Karpas-422 (cell line): Measurements from ENCODE around the gene ALDH1B1. TPM values are rescaled to one million over a fixed set of nuclear protein-coding genes. Genes with fewer than 3 reads are reported as not detected.

ENCODE experiments used
- DNase-seq: peaks from one replicate; pipeline ENCODE4 v3.0.0-alpha.2; 2015
- H2AFZ ChIP-seq: fragments of 200-600 bp; sonication (generic); 2 replicates; pipeline ENCODE4 v1.6.1; 2014; ENCODE audit warnings: antibody characterized with exemption, low read length, mixed read lengths
- H3K27ac ChIP-seq: fragments of 200-600 bp; sonication (generic); 2 replicates; pipeline ENCODE4 v1.5.1; 2014; ENCODE audit warnings: mild to moderate bottlenecking, low read length, moderate library complexity
- H3K27me3 ChIP-seq: fragments of 200-600 bp; sonication (generic); 2 replicates; pipeline ENCODE4 v1.6.1; 2014; ENCODE audit warnings: low read length, mixed read lengths
- H3K36me3 ChIP-seq: fragments of 200-600 bp; sonication (generic); 2 replicates; pipeline ENCODE4 v1.6.1; 2014; ENCODE audit warnings: low read length, mixed read lengths; ENCODE audit not compliant: insufficient read depth
- H3K4me1 ChIP-seq: fragments of 200-600 bp; sonication (generic); 2 replicates; pipeline ENCODE4 v1.6.1; 2014; ENCODE audit warnings: mild to moderate bottlenecking, low read length, mixed read lengths
- H3K4me2 ChIP-seq: fragments of 200-600 bp; sonication (generic); 2 replicates; pipeline ENCODE4 v1.6.1; 2014; ENCODE audit warnings: low read length, low read depth, mild to moderate bottlenecking; ENCODE audit not compliant: poor library complexity, severe bottlenecking
- H3K4me3 ChIP-seq: fragments of 200-600 bp; sonication (generic); 2 replicates; pipeline ENCODE4 v1.5.1; 2014; ENCODE audit warnings: mild to moderate bottlenecking, antibody characterized with exemption, low read length, mixed read lengths
- H3K79me2 ChIP-seq: fragments of 200-600 bp; sonication (generic); 2 replicates; pipeline ENCODE4 v1.6.1; 2014; ENCODE audit warnings: mild to moderate bottlenecking, low read length, mixed read lengths
- H3K9ac ChIP-seq: fragments of 200-600 bp; sonication (generic); 2 replicates; pipeline ENCODE4 v1.6.0; 2014; ENCODE audit warnings: low read length
- H3K9me2 ChIP-seq: fragments of 200-600 bp; sonication (generic), shearing (Covaris generic); replicated peaks from 2 replicates; pipeline ENCODE4 v1.6.0; 2014; ENCODE audit warnings: mild to moderate bottlenecking, low read length, moderate library complexity; ENCODE audit not compliant: insufficient read depth
- H3K9me3 ChIP-seq: fragments of 300-700, 200-600 bp; sonication (generic); 2 replicates; pipeline ENCODE4 v1.6.1; 2014; ENCODE audit warnings: low read length, mixed read lengths
- H4K20me1 ChIP-seq: fragments of 200-600 bp; sonication (generic); 2 replicates; pipeline ENCODE4 v1.6.1; 2014; ENCODE audit warnings: mild to moderate bottlenecking, antibody characterized with exemption, low read length, low read depth; ENCODE audit not compliant: insufficient read depth
- total RNA-seq: library from RNA; depleted of rRNA; stranded (reverse); fragments of >200 nt; shearing (Covaris generic); gene quantifications from 2 replicates; pipeline ENCODE4 v1.2.3, GENCODE V29; 2014; ENCODE audit warnings: low replicate concordance

Gene ALDH1B1
- total RNA-seq, 1 experiment from 2014 or later = 10.3 TPM

DNA sequence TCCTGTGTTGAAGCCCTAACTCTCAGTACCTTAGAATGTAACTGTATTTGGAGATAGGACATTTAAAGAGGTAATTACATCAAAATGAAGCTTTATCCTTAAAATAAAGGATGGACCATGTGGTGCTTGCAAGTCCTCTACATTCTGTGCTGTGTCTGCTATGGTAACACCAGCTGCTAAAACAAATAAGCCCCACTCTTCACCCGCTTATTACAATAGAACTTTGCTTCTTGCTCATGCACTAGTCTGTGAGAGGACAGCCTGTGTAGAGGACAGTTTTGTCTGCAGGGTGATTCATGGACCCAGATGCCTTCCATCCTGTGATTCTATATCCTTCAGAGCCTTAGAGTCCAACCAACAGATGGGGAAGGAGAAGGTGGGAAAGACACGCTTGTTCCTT is 44.2 kb downstream of the ALDH1B1 start:
- H3K27ac ChIP-seq = no peak overlapping the region
- DNase-seq = no peak
- no peaks in the 10 kb centered on the region for H4K20me1 ChIP-seq
- H3K9ac ChIP-seq = no peak overlapping the region
- no peak overlapping the region for H3K4me2 ChIP-seq
- no peaks in the 10 kb centered on the region for H3K9me2 ChIP-seq
- no peaks in the 10 kb centered on the region for H3K27me3 ChIP-seq
- no peaks in the 10 kb centered on the region for H3K36me3 ChIP-seq
- no peaks in the 10 kb centered on the region for H3K79me2 ChIP-seq
- peaks cover 15% of the 10 kb centered on the region for H3K4me1 ChIP-seq
- no peak overlapping the region for H3K4me3 ChIP-seq
- H2AFZ ChIP-seq = no peak overlapping the region
- no peaks in the 10 kb centered on the region for H3K9me3 ChIP-seq

DNA sequence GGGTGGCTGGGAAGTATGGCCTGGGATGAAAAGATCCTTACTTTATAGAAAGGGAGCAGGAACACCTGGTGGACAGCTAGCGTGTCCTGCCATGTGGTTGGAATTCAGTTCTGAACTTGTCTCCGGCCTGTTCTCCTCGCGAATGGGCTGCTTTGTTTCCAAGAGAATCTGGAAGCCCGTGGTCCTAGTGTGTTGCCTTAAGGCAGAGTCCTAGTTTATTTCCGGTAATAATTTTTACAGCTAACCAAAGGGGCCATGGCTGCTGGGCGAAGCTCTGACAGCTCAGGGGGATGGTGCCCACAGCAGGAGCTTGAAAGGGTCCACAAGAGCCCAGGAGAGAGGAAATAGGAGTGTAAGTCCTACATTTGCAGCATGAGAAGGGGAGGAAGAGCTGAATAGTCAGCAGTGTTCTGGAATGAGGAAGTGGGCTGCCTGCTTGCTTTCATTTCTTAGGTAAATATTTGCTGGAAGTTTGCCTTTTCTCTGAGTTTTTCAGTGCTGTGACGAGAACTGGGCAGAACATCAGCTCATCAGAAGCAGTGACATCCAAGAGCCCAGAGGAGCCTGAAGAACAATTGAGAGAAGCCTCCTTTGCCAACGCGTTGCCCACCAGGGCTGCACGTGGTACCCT is 44.8 kb downstream of the ALDH1B1 start:
- Histone ChIP-seq H3K9me2 (no peaks in the 10 kb centered on the region), H3K4me1 (peaks cover 15% of the 10 kb centered on the region), H4K20me1 (no peaks in the 10 kb centered on the region), H3K27ac (no peak overlapping the region), H3K9ac (no peak overlapping the region), H3K79me2 (no peaks in the 10 kb centered on the region), H3K4me3 (no peak overlapping the region), H2AFZ (no peak overlapping the region), H3K4me2 (no peak overlapping the region), H3K27me3 (no peaks in the 10 kb centered on the region), H3K9me3 (no peaks in the 10 kb centered on the region), H3K36me3 (no peaks in the 10 kb centered on the region)
- no peak for DNase-seq

DNA sequence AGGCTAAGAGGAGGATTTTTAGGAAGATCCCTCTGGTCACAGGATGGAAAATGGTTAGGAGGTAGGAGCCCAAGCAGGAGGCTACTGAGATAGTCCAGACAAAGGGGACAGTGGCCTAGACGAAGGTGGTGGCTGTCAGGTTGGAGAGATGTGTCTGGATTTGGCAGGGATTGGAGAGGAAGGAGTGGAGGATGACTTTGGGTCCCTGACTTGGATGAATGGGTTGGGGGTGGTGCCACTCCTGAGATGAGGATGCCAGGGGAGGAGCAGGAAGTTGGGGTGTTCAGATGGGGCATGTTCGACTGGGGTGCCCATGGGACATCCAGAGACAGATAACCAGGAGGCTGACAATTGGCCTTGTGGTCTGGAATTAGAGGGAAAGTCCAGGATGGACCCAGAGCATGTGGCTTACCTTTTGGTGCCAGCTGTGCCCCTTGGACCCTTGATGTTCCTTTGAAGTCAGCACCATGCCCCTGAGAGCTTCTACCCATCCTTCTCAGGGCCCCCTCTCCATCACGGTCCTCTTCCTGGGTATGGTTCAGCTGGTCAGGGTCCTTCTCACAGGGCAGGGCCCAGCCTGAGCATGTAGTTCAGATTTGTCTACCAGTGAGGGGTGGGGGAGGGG is 46.9 kb downstream of the ALDH1B1 start:
- Histone ChIP-seq H3K4me2 (no peak overlapping the region), H3K79me2 (no peaks in the 10 kb centered on the region), H3K27me3 (no peaks in the 10 kb centered on the region), H3K9me3 (no peaks in the 10 kb centered on the region), H4K20me1 (no peaks in the 10 kb centered on the region), H3K27ac (no peak overlapping the region), H3K9ac (no peak overlapping the region), H3K4me1 (peaks cover 7% of the 10 kb centered on the region), H3K4me3 (no peak overlapping the region), H2AFZ (no peak overlapping the region), H3K36me3 (no peaks in the 10 kb centered on the region), H3K9me2 (no peaks in the 10 kb centered on the region)
- DNase-seq = no peak

- H2AFZ ChIP-seq = no peak overlapping the region
- DNase-seq = no peak
- peaks cover 2% of the 10 kb centered on the region for H3K4me1 ChIP-seq
- no peak overlapping the region for H3K27ac ChIP-seq
- no peak overlapping the region for H3K4me3 ChIP-seq
- H3K9ac ChIP-seq = no peak overlapping the region
- H3K27me3 ChIP-seq = no peaks in the 10 kb centered on the region
- no peaks in the 10 kb centered on the region for H3K36me3 ChIP-seq
- no peaks in the 10 kb centered on the region for H3K9me2 ChIP-seq
- H3K79me2 ChIP-seq = no peaks in the 10 kb centered on the region
- no peaks in the 10 kb centered on the region for H3K9me3 ChIP-seq
- no peaks in the 10 kb centered on the region for H4K20me1 ChIP-seq
- no peak overlapping the region for H3K4me2 ChIP-seq
Observed at GRCh38 chr9:38439916-38440301, 47.4 kb downstream of the ALDH1B1 start.

GRCh38 chr9:38440516-38440915 is 48.0 kb downstream of the ALDH1B1 start:
- Histone ChIP-seq H4K20me1 (no peaks in the 10 kb centered on the region), H2AFZ (no peak overlapping the region), H3K36me3 (no peaks in the 10 kb centered on the region), H3K9ac (no peak overlapping the region), H3K9me2 (no peaks in the 10 kb centered on the region), H3K4me2 (no peak overlapping the region), H3K27ac (no peak overlapping the region), H3K79me2 (no peaks in the 10 kb centered on the region), H3K4me3 (no peak overlapping the region), H3K27me3 (no peaks in the 10 kb centered on the region), H3K9me3 (no peaks in the 10 kb centered on the region), H3K4me1 (no peaks in the 10 kb centered on the region)
- no peak for DNase-seq

GRCh38 chr9:38441347-38442085 is 49.0 kb downstream of the ALDH1B1 start:
- H3K27me3 ChIP-seq = no peaks in the 10 kb centered on the region
- H3K27ac ChIP-seq = no peak overlapping the region
- H3K4me2 ChIP-seq = no peak overlapping the region
- no peaks in the 10 kb centered on the region for H4K20me1 ChIP-seq
- no peaks in the 10 kb centered on the region for H3K79me2 ChIP-seq
- H2AFZ ChIP-seq = no peak overlapping the region
- no peak overlapping the region for H3K9ac ChIP-seq
- no peaks in the 10 kb centered on the region for H3K9me2 ChIP-seq
- no peak overlapping the region for H3K4me3 ChIP-seq
- no peak for DNase-seq
- no peaks in the 10 kb centered on the region for H3K4me1 ChIP-seq
- H3K36me3 ChIP-seq = no peaks in the 10 kb centered on the region
- H3K9me3 ChIP-seq = no peaks in the 10 kb centered on the region

- Histone ChIP-seq H4K20me1 (no peaks in the 10 kb centered on the region), H3K27me3 (no peaks in the 10 kb centered on the region), H3K36me3 (no peaks in the 10 kb centered on the region), H3K9ac (no peak overlapping the region), H3K9me3 (no peaks in the 10 kb centered on the region), H3K4me2 (no peak overlapping the region), H3K79me2 (no peaks in the 10 kb centered on the region), H3K4me3 (no peak overlapping the region), H3K9me2 (no peaks in the 10 kb centered on the region), H3K27ac (no peak overlapping the region), H3K4me1 (no peaks in the 10 kb centered on the region), H2AFZ (no peak overlapping the region)
- DNase-seq = no peak
Observed at GRCh38 chr9:38442473-38443096, 50.1 kb downstream of the ALDH1B1 start.

- Histone ChIP-seq H4K20me1 (no peaks in the 10 kb centered on the region), H3K4me1 (no peaks in the 10 kb centered on the region), H3K27me3 (no peaks in the 10 kb centered on the region), H3K9me2 (no peaks in the 10 kb centered on the region), H3K4me3 (no peak overlapping the region), H2AFZ (no peak overlapping the region), H3K79me2 (no peaks in the 10 kb centered on the region), H3K9me3 (no peaks in the 10 kb centered on the region), H3K36me3 (no peaks in the 10 kb centered on the region), H3K27ac (no peak overlapping the region), H3K9ac (no peak overlapping the region), H3K4me2 (no peak overlapping the region)
- no peak for DNase-seq
Observed at GRCh38 chr9:38443181-38443580, 50.7 kb downstream of the ALDH1B1 start.
